Activated T-helper 17 cell treated with anti-CD3 and anti-CD28 coated beads, Interleukin-2, amount 50 U/mL, for 72 hours (primary cell): Measurements from ENCODE around the gene TICRR. TPM values are rescaled to one million over a fixed set of nuclear protein-coding genes. Genes with fewer than 3 reads are reported as not detected.
"Not testable (repeated sequence)": the region's sequence is repeated elsewhere in the genome, so short reads cannot be mapped to it uniquely, and the experiment has no call there.

Source experiments
- ATAC-seq: fragments of 150-1000 bp; cut with Tn5 transposase; replicated peaks from 2 replicates; pipeline ENCODE4 v1.10.0; 2021; ENCODE audit warnings: mild to moderate bottlenecking, moderate library complexity
- H3K27ac Mint-ChIP-seq: one replicate; pipeline ENCODE4 v1.8.0; 2022; ENCODE audit warnings: mixed read lengths
- H3K27me3 Mint-ChIP-seq: one replicate; pipeline ENCODE4 v1.8.0; 2022; ENCODE audit warnings: mixed read lengths
- H3K36me3 Mint-ChIP-seq: one replicate; pipeline ENCODE4 v1.8.0; 2022; ENCODE audit warnings: low read depth, mild to moderate bottlenecking, mixed read lengths
- H3K4me1 Mint-ChIP-seq: one replicate; pipeline ENCODE4 v1.8.0; 2022; ENCODE audit warnings: mixed read lengths
- H3K4me3 Mint-ChIP-seq: one replicate; pipeline ENCODE4 v1.8.0; 2022; ENCODE audit warnings: mild to moderate bottlenecking, mixed read lengths
- H3K9me3 Mint-ChIP-seq: one replicate; pipeline ENCODE4 v1.8.0; 2022; ENCODE audit warnings: mixed read lengths
- total RNA-seq, 2 donors: library from RNA; stranded (reverse); gene quantifications; one replicate each; pipeline ENCODE4 v1.2.3, GENCODE V29; 2022

TICRR gene
- total RNA-seq, 2 donors from 2014 or later: 15.4 to 22.7 TPM

GRCh38 chr15:89554247-89554646 is 21.0 kb upstream of the TICRR start:
- ATAC-seq: no peak
- Mint-ChIP-seq H3K9me3 (no peaks in the 10 kb centered on the region), H3K27ac (no peak overlapping the region), H3K36me3 (no peaks in the 10 kb centered on the region), H3K4me3 (no peak overlapping the region), H3K4me1 (no peaks in the 10 kb centered on the region), H3K27me3 (peaks cover 5% of the 10 kb centered on the region)

DNA sequence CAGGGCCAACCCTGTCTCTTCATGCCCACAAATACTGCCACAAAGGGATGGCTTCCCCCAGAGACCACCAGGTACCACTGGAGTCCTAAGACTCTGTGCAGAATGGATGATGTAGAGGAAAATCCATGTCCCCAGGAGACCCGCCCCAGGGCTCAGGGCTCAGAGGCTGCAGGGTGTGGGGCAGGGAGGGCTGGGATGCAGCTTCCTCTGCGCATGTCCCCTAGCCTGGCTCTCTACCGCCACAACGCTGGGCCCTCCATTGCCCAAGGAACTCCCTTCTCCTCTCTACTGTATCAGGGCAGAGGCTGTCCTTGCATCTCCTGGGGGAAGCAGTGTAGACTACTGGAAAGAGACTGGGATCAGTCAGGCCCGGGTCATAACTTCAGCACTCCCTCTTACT is 19.5 kb upstream of the TICRR start:
- no peak for ATAC-seq
- peaks cover 5% of the 10 kb centered on the region for H3K27me3 Mint-ChIP-seq

GRCh38 chr15:89556413-89557262 is 18.6 kb upstream of the TICRR start:
- H3K4me3 Mint-ChIP-seq: no peak overlapping the region
- H3K27ac Mint-ChIP-seq: no peak overlapping the region
- peak; percentile 51 for ATAC-seq
- no peaks in the 10 kb centered on the region for H3K9me3 Mint-ChIP-seq
- no peaks in the 10 kb centered on the region for H3K4me1 Mint-ChIP-seq
- no peaks in the 10 kb centered on the region for H3K36me3 Mint-ChIP-seq
- H3K27me3 Mint-ChIP-seq: peaks cover 5% of the 10 kb centered on the region

More for the DNA sequence above, 19.5 kb upstream of the TICRR start:
- no peaks in the 10 kb centered on the region for H3K4me1 Mint-ChIP-seq
- H3K4me3 Mint-ChIP-seq: no peak overlapping the region
- no peak overlapping the region for H3K27ac Mint-ChIP-seq
- H3K9me3 Mint-ChIP-seq: no peaks in the 10 kb centered on the region
- H3K36me3 Mint-ChIP-seq: no peaks in the 10 kb centered on the region

DNA sequence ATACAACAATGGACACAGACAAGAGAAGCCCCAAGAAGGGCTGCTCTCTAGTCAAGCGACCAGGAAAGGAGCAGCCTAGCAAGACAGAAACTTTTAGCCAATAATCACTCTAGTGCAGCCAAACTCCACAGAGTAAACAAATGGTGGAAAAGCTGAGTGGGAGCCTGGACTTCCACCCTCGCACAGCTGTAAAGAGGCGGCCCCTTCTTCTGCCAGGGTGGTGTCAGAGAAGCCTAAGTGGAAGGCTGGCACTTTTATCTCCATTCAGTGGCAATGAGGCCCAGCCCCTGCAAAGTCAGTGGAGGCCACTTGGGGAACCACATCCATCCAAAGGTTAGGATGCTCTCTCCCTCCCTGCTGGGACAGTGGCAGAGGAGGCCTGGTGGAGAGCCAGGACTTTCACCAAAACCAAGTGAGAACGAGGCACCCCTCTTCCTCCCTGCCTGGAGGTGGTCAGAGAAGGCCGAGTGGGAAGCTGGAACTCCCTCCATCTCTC is 15.5 kb upstream of the TICRR start:
- Mint-ChIP-seq H3K9me3 (no peaks in the 10 kb centered on the region), H3K36me3 (no peaks in the 10 kb centered on the region), H3K27ac (no peak overlapping the region), H3K4me3 (no peak overlapping the region), H3K4me1 (no peaks in the 10 kb centered on the region), H3K27me3 (peaks cover 8% of the 10 kb centered on the region)
- ATAC-seq: no peak

DNA sequence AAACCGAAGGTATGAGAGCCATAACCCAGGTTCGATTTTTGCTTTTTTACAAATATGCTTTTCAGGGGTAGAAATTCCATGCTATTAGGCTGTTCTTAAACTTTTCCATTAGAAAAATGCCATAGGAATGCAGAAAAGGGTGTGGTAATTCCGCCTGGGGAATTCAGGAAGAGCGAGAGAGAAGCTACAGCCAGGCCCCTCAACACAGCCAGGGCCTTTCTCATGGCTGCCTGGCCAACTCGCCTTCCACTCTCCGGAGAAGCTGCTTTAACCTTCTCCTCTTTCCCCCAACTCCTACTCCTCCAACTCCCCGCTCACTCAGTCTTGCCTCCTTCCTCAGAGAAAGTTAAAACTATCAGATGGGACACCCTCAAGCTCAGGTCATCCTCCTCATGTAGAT is 9.1 kb upstream of the TICRR start:
- no peak for ATAC-seq
- no peak overlapping the region for H3K27ac Mint-ChIP-seq
- H3K9me3 Mint-ChIP-seq: no peaks in the 10 kb centered on the region
- peaks cover 28% of the 10 kb centered on the region for H3K27me3 Mint-ChIP-seq
- H3K4me1 Mint-ChIP-seq: no peaks in the 10 kb centered on the region
- no peak overlapping the region for H3K4me3 Mint-ChIP-seq
- H3K36me3 Mint-ChIP-seq: no peaks in the 10 kb centered on the region

- Mint-ChIP-seq H3K4me3 (no peak overlapping the region), H3K9me3 (no peaks in the 10 kb centered on the region), H3K27me3 (peaks cover 30% of the 10 kb centered on the region), H3K27ac (no peak overlapping the region), H3K36me3 (no peaks in the 10 kb centered on the region), H3K4me1 (no peaks in the 10 kb centered on the region)
- no peak for ATAC-seq
Observed at GRCh38 chr15:89566621-89567294, 8.5 kb upstream of the TICRR start.

GRCh38 chr15:89569090-89569745 is 6.1 kb upstream of the TICRR start:
- peaks cover 32% of the 10 kb centered on the region for H3K27me3 Mint-ChIP-seq
- H3K4me1 Mint-ChIP-seq: no peaks in the 10 kb centered on the region
- no peaks in the 10 kb centered on the region for H3K36me3 Mint-ChIP-seq
- no peak overlapping the region for H3K27ac Mint-ChIP-seq
- no peaks in the 10 kb centered on the region for H3K9me3 Mint-ChIP-seq
- ATAC-seq: no peak
- H3K4me3 Mint-ChIP-seq: no peak overlapping the region

GRCh38 chr15:89575656-89576416 is 567 bp downstream of the TICRR start:
- Mint-ChIP-seq H3K27me3 (peaks cover 7% of the 10 kb centered on the region), H3K27ac (peak overlapping the region; percentile 55), H3K36me3 (peaks cover 35% of the 10 kb centered on the region), H3K4me3 (peak overlapping the region; percentile 83), H3K4me1 (peaks cover 15% of the 10 kb centered on the region), H3K9me3 (no peaks in the 10 kb centered on the region)
- ATAC-seq: peak; percentile 12

- ATAC-seq: no peak
Observed at GRCh38 chr15:89576417-89576773, 1.1 kb downstream of the TICRR start.

GRCh38 chr15:89577776-89578115 is 2.5 kb downstream of the TICRR start:
- no peaks in the 10 kb centered on the region for H3K9me3 Mint-ChIP-seq
- H3K27ac Mint-ChIP-seq: no peak overlapping the region
- no peak for ATAC-seq
- peaks cover 48% of the 10 kb centered on the region for H3K36me3 Mint-ChIP-seq
- peaks cover 22% of the 10 kb centered on the region for H3K4me1 Mint-ChIP-seq
- H3K27me3 Mint-ChIP-seq: no peaks in the 10 kb centered on the region
- H3K4me3 Mint-ChIP-seq: peak overlapping the region; percentile 83

More at GRCh38 chr15:89576417-89576773, 1.1 kb downstream of the TICRR start:
- Mint-ChIP-seq H3K4me1 (peaks cover 18% of the 10 kb centered on the region), H3K27ac (peak overlapping the region; percentile 55), H3K4me3 (peak overlapping the region; percentile 83), H3K9me3 (no peaks in the 10 kb centered on the region), H3K27me3 (peaks cover 7% of the 10 kb centered on the region), H3K36me3 (peaks cover 39% of the 10 kb centered on the region)

DNA sequence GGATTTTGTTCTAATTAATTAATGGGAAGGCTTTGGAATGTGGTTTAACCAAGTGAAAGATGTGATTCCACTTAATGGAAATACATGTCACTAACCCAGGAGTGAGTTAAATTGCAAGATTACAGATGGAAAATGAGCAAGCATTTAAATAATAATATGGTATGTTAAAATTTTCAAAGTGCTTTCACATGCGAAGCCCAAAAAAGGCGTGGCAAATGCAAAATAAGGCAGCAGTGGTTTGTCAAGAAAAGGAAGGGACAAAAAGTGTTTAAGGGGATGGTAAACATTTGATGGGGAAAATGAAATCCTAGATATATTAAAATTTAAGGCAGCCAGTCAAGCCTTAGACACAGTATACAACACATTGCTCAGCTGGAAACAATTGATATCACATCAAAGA is 2.9 kb downstream of the TICRR start:
- Mint-ChIP-seq H3K4me3 (peak overlapping the region; percentile 83), H3K9me3 (no peaks in the 10 kb centered on the region), H3K27ac (no peak overlapping the region), H3K27me3 (no peaks in the 10 kb centered on the region), H3K4me1 (peaks cover 22% of the 10 kb centered on the region), H3K36me3 (peaks cover 52% of the 10 kb centered on the region)
- ATAC-seq: no peak

- peaks cover 73% of the 10 kb centered on the region for H3K36me3 Mint-ChIP-seq
- H3K9me3 Mint-ChIP-seq, H3K27ac Mint-ChIP-seq, ATAC-seq, H3K27me3 Mint-ChIP-seq, H3K4me3 Mint-ChIP-seq: not testable (repeated sequence)
- H3K4me1 Mint-ChIP-seq: peaks cover 22% of the 10 kb centered on the region
Observed at GRCh38 chr15:89580747-89581146, 5.5 kb downstream of the TICRR start.

- H3K4me3 Mint-ChIP-seq: no peak overlapping the region
- H3K9me3 Mint-ChIP-seq: no peaks in the 10 kb centered on the region
- no peak overlapping the region for H3K27ac Mint-ChIP-seq
- peaks cover 38% of the 10 kb centered on the region for H3K36me3 Mint-ChIP-seq
- peaks cover 1% of the 10 kb centered on the region for H3K4me1 Mint-ChIP-seq
- no peaks in the 10 kb centered on the region for H3K27me3 Mint-ChIP-seq
- ATAC-seq: no peak
Observed at GRCh38 chr15:89586651-89587050, 11.4 kb downstream of the TICRR start.

DNA sequence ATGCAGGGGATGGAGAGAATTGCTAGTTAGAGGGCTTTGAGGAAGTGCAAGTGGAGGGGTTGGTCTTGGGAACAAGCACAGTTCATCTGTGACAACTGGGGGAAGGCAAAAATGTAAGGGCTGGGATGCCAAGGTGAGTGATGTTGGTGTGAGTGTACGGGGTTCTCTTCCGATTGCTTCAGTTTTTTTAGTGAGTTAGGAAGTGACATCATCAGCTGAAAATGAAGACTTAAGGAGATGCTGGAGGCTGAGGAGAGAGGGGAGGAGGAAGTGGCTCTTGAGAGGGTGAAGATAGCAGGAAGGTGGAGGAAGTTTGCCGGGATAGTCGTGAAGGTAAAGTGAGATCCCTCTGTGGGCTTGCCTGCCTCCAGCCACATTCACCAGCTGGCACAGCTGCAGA is 12.7 kb downstream of the TICRR start:
- ATAC-seq: no peak
- peaks cover 37% of the 10 kb centered on the region for H3K36me3 Mint-ChIP-seq
- H3K4me3 Mint-ChIP-seq: no peak overlapping the region
- H3K27me3 Mint-ChIP-seq: no peaks in the 10 kb centered on the region
- no peak overlapping the region for H3K27ac Mint-ChIP-seq
- H3K9me3 Mint-ChIP-seq: no peaks in the 10 kb centered on the region
- H3K4me1 Mint-ChIP-seq: no peaks in the 10 kb centered on the region
